ENCODE measurements around the gene RSPH4A.
A peak's percentile ranks its signal among the peaks of the same experiment; 100 is the strongest.
"Not testable (repeated sequence)": the region's sequence is repeated elsewhere in the genome, so short reads cannot be mapped to it uniquely, and the experiment has no call there.

The RSPH4A gene

GRCh38 chr6:116631379-116631990 lies 15.2 kb downstream of the RSPH4A start:
- DNase-seq = peak; percentile 36

GRCh38 chr6:116633685-116634084 lies 17.4 kb downstream of the RSPH4A start:
- DNase-seq = no peak

GRCh38 chr6:116648156-116648555 lies 31.9 kb downstream of the RSPH4A start:
- DNase-seq = no peak

GRCh38 chr6:116649129-116649528 lies 32.9 kb downstream of the RSPH4A start:
- DNase-seq = no peak

- no peak for DNase-seq
Measured at GRCh38 chr6:116651916-116652315, 35.6 kb downstream of the RSPH4A start.

GRCh38 chr6:116661594-116661993 lies 45.3 kb downstream of the RSPH4A start:
- DNase-seq = no peak

- no peak for DNase-seq
Measured at GRCh38 chr6:116662202-116662601, 45.9 kb downstream of the RSPH4A start.

- no peak for DNase-seq
Measured at GRCh38 chr6:116663308-116663707, 47.0 kb downstream of the RSPH4A start.

GRCh38 chr6:116664169-116664568 lies 47.9 kb downstream of the RSPH4A start:
- not testable (repeated sequence) for DNase-seq

- DNase-seq = no peak
Measured at GRCh38 chr6:116665464-116665863, 49.2 kb downstream of the RSPH4A start.

- no peak for DNase-seq
Measured at GRCh38 chr6:116666869-116667268, 50.6 kb downstream of the RSPH4A start.

- DNase-seq = no peak
Measured at GRCh38 chr6:116667623-116668022, 51.3 kb downstream of the RSPH4A start.

- no peak for DNase-seq
Measured at GRCh38 chr6:116672306-116672705, 56.0 kb downstream of the RSPH4A start.

GRCh38 chr6:116676021-116676420 lies 59.7 kb downstream of the RSPH4A start:
- no peak for DNase-seq

- peak; percentile 96 for DNase-seq
Measured at GRCh38 chr6:116680880-116681672, 64.8 kb downstream of the RSPH4A start, which contains the start of gene KPNA5. Gene KPNA5, plus strand, starts transcription at chr6:116681211. Its CDS starts 124 bp downstream, at chr6:116681335.

GRCh38 chr6:116682334-116682712 lies 66.0 kb downstream of the RSPH4A start:
- DNase-seq = no peak

All from femur (tissue), 1 donor.